CD4-positive, alpha-beta T cell treated with Interleukin-15 for 4 hours (primary cell): ENCODE results near the gene ACTRT2.

Source experiments
- DNase-seq: peaks from one replicate; pipeline ENCODE4 v3.0.0-alpha.2; 2020; ENCODE audit warnings: low spot score

The ACTRT2 gene

GRCh38 chr1:2983706-2984398 is 37.4 kb upstream of the ACTRT2 start:
- DNase-seq = no peak

- DNase-seq = no peak
Observed at GRCh38 chr1:2984399-2985061, 36.7 kb upstream of the ACTRT2 start.

DNA sequence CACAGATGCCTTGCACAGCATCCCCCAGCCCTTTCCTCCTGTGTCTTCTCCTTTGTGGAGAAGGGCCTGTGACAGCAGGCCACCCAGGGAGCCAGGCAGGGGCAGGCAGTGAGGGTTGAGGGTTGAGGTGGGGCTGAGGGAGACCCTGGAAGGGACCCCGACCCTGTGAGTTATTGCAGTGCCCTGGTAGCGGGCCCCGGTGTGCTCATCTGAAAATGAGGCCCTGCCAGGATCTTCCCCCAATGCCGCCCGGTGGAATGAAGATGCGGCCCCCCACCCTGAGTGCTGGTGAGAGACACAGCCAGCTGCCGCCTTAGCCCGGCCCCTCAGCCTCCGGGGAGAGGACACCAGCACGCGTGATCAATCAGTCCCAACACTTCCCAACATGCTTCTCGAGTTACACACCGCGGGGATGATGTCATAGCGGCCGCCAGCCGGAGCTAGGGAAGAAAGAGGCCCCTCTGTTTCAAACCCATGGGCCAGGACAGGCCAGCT is 36.2 kb upstream of the ACTRT2 start:
- DNase-seq = no peak

GRCh38 chr1:2985694-2986548 is 35.3 kb upstream of the ACTRT2 start:
- DNase-seq = no peak

DNA sequence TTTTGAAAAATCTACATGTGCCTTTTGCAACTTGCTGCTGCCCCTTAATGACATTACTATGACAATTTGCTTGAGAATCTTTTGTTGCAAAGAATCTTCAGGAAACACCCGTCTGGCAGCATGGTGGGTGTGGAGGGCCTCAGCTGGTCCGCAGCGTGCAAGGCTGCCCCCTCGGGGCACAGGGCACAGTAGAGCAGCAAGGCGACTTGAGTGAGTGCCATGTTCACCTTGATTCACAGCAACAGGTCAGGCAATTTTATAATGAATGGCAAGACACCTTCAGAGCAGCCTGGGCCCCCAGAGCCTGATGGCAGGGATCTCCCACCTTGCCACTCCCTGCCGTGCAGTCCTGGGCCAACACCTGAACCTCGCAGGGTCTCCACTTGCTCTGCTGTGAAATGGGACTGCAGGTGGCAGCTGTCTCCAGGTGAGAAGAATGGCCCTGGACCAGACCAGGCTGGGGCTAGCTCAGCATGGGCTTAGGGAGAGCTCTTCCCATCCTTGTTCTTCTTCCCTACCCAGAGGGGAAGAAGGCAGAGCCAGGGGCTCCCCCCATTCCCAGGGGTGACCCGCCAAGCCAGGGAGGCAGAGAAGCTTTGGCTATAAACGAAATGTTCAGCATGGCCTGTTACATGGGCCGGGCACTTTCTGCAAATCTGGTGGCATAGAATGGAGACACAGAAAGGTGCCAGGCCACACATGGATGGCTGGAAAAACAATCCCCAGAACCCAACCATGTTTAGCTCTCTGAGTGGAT is 34.5 kb upstream of the ACTRT2 start:
- DNase-seq = no peak

DNA sequence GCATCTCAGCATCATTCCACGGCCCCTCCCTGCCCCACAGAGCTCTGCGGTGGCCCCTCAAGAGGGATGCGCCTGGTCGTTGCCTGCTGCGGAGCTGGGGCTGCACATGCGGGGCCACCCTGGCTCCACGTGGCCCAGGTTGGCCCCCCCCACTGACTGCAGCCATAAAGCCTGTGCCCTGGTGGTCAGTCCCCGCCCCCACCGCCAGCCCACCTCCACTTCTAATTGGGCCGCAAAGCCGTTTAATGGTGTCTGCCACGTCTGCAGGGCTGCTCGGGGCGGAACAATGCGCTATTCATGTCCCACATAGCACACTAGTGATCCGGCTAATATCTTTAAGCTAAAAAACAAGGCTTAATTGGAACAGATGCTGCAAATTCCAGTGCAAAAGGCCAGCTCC is 33.5 kb upstream of the ACTRT2 start:
- no peak for DNase-seq

GRCh38 chr1:2988256-2988655 is 33.0 kb upstream of the ACTRT2 start:
- DNase-seq = no peak

DNA sequence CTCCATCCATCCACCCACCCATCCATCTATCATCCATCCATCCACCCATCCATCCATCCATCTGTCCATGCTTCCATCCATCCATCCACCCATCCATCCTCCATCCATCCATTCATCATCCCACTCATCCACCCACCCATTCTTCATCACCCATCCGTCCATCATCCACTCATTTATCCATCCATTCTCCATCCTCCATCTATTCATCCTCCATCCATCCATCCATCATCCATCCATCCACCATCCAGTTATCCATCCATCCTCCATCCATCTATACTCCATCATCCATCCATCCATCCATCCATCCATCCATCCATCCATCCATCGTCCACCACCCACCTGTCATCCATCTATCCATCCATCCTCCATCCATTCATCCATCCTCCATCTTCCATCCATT is 32.1 kb upstream of the ACTRT2 start:
- no peak for DNase-seq

DNA sequence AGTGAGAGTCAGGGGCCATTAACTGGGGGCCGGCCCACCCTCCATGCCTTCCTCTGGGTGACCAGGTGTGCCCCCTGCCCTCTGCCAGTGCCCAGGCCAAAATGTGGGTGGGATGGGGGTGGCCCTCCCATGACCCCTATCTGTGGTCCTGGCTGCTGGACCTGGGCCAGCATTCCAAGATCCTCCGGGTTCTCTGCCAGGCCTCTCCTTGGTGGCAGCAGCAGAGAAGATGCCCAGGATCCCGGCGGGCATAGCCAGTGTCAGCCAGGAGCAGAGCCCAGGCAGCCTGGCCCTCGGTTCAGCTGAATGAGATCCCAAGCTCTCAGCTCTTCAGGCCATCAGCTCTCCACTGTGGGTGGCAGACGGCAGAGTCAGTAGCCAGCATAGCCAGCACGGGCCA is 31.3 kb upstream of the ACTRT2 start:
- DNase-seq = no peak

DNA sequence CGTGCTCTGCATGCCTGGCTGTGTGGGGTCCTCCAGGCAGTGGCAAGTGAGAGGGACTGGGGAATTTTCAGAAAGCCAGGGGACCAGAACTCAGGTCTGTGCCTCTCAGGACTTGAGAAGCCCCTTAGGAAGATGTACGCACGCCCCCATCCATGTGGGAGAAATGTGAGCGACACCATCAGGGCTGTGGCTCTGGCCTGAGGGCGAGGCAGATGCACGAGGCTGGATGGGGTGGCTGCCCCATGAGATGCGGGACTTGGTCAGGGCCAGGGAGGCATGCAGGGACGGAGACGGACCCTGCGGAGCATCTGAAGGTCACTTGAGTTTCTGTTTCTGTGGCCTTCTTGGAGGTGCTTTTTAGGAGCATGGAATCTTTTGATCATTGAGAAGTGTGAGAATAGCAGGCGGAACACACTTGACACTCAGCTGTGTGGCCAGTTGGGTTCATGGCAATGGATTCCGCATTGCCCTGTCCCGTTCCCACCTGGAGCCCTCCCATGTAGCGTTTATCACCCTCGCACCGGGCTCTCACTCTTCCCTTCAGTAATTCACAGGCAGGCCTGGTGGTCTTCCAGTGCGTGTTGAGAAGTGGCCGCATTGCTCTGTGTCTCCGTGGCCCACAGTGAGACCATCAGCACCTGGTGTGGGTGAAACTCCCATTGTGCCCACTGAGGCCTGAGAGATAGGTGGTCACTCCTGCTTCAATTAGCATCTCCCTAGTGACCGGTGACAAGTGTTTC is 30.7 kb upstream of the ACTRT2 start:
- no peak for DNase-seq

DNA sequence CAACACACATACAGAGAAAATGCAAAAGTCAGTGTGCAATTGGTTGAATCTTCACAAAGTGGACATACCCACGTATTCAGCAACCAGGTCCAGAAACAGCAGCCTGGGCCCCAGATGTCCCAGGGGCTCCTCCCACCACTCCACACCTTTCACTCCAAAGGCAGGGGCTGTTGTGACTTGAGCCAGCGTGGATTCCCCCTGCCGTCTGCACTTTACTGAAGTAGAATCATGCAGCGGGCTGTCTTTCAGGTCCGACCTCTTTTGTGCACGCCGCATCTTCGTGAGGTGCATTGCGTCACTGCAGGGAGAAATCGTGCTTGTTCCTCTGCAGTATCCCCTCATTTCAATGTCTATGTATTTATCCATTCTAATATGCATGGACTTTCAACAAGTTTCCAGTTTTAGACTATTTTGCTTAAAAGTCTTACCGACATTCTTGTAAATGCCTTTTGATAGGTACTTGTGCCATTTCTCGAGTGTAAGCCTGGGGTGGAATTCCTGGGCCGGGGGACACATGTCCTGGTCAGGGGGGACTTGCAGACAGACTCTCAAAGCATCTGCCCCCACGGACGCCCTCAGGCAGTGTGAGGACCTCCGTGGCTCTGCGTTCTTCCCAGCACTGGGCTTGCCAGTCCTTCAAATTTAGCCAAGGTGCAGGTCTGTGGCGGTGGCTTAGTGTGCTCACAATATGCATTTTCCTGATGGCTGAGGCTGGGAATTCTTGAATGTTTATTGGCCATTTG is 29.3 kb upstream of the ACTRT2 start:
- no peak for DNase-seq

DNA sequence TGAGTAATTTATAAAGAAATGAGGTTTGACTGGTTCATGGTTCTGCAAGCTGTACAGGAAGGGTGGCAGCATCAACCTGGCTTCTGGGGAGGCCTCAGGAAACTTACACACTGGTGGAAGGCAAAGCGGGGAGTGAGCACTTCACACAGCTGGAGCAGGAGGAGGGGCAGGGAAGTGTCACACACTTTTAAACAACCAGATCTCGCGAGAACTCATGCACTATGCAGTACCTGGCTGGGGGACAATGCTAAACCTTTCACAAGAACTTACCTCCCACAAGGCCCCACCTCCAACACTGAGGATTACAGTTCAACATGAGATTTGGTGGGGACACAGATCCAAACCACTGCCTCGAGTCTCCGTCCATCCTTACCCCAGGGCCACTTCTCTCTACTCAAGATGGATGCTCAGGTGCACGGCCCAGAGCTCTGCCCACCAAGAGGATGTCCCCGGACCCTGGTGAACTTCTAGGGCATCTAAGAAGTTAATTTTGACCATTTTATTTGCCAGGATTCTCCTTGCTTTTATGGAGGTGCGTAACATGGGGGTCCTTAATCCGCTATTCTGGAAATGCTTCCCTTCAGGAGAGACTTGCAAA is 22.7 kb upstream of the ACTRT2 start:
- no peak for DNase-seq

DNA sequence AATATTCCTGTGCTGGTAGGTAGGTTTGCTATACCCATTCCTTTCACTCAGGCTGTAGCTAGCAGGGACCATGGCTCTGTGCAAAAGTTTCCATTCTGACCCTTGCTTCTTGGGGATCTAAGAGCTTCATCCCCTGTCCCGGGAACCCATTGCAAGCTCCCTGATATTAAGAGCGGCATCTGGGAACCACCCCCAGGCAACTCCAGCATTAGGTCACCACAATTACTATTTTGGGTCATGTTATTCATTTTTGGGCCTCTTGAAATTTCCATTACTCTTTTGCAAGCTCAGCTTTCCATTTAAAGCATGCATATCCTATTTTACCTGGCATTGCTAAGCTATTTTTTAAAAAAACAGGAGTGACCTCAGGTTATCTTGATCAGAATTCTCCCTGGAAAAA is 22.1 kb upstream of the ACTRT2 start:
- no peak for DNase-seq

GRCh38 chr1:2999571-2999970 is 21.7 kb upstream of the ACTRT2 start:
- DNase-seq = no peak

- no peak for DNase-seq
Observed at GRCh38 chr1:3000214-3000613, 21.1 kb upstream of the ACTRT2 start.

- no peak for DNase-seq
Observed at GRCh38 chr1:3000671-3001470, 20.4 kb upstream of the ACTRT2 start.

- DNase-seq = no peak
Observed at GRCh38 chr1:3001471-3002348, 19.6 kb upstream of the ACTRT2 start.

- no peak for DNase-seq
Observed at GRCh38 chr1:3002349-3003038, 18.8 kb upstream of the ACTRT2 start.
